ENCODE results near the gene GFRA1.

Gene GFRA1

GRCh38 chr10:116241642-116242410 is 31.2 kb downstream of the GFRA1 start:
- DNase-seq (ENCODE audit: low read depth, low spot score): no peak

GRCh38 chr10:116241085-116241484 is 31.9 kb downstream of the GFRA1 start:
- no peak for DNase-seq (ENCODE audit: low read depth, low spot score)

GRCh38 chr10:116240157-116240950 is 32.7 kb downstream of the GFRA1 start:
- no peak for DNase-seq (ENCODE audit: low read depth, low spot score)

GRCh38 chr10:116239229-116239628 is 33.8 kb downstream of the GFRA1 start:
- no peak for DNase-seq (ENCODE audit: low read depth, low spot score)

- no peak for DNase-seq (ENCODE audit: low read depth, low spot score)
These were observed 35.0 kb downstream of the GFRA1 start for GRCh38 chr10:116237970-116238369.

- no peak for DNase-seq (ENCODE audit: low read depth, low spot score)
These were observed 35.7 kb downstream of the GFRA1 start for GRCh38 chr10:116237260-116237659.

GRCh38 chr10:116233230-116233629 is 39.8 kb downstream of the GFRA1 start:
- no peak for DNase-seq (ENCODE audit: low read depth, low spot score)

- no peak for DNase-seq (ENCODE audit: low read depth, low spot score)
These were observed 40.4 kb downstream of the GFRA1 start for GRCh38 chr10:116232613-116233012.

GRCh38 chr10:116226766-116227165 is 46.2 kb downstream of the GFRA1 start:
- no peak for DNase-seq (ENCODE audit: low read depth, low spot score)

- no peak for DNase-seq (ENCODE audit: low read depth, low spot score)
These were observed 47.0 kb downstream of the GFRA1 start for GRCh38 chr10:116226053-116226452.

- no peak for DNase-seq (ENCODE audit: low read depth, low spot score)
These were observed 49.7 kb downstream of the GFRA1 start for GRCh38 chr10:116223289-116223688.

GRCh38 chr10:116221053-116221452 is 52.0 kb downstream of the GFRA1 start:
- DNase-seq (ENCODE audit: low read depth, low spot score): no peak

GRCh38 chr10:116216676-116217075 is 56.3 kb downstream of the GFRA1 start:
- no peak for DNase-seq (ENCODE audit: low read depth, low spot score)

GRCh38 chr10:116215651-116216050 is 57.4 kb downstream of the GFRA1 start:
- no peak for DNase-seq (ENCODE audit: low read depth, low spot score)

- DNase-seq (ENCODE audit: low read depth, low spot score): no peak
These were observed 61.3 kb downstream of the GFRA1 start for GRCh38 chr10:116211682-116212081.

GRCh38 chr10:116210588-116211346 is 62.2 kb downstream of the GFRA1 start:
- no peak for DNase-seq (ENCODE audit: low read depth, low spot score)

GRCh38 chr10:116209781-116210180 is 63.2 kb downstream of the GFRA1 start:
- no peak for DNase-seq (ENCODE audit: low read depth, low spot score)

- DNase-seq (ENCODE audit: low read depth, low spot score): no peak
These were observed 63.9 kb downstream of the GFRA1 start for GRCh38 chr10:116208956-116209567.

GRCh38 chr10:116207690-116208089 is 65.3 kb downstream of the GFRA1 start:
- DNase-seq (ENCODE audit: low read depth, low spot score): no peak

GRCh38 chr10:116203661-116204060 is 69.3 kb downstream of the GFRA1 start:
- DNase-seq (ENCODE audit: low read depth, low spot score): no peak

GRCh38 chr10:116201670-116202430 is 71.2 kb downstream of the GFRA1 start:
- no peak for DNase-seq (ENCODE audit: low read depth, low spot score)
